K562 (cell line): ENCODE measurements around the gene DHDH. TPM values are rescaled to one million over a fixed set of nuclear protein-coding genes. Genes with fewer than 3 reads are reported as not detected.
"Not testable (repeated sequence)": the region's sequence is repeated elsewhere in the genome, so short reads cannot be mapped to it uniquely, and the experiment has no call there.

Experiments used
- ATAC-seq: fragments of 200-7000 bp; cut with Tn5 transposase; 3 replicates; pipeline ENCODE4 v1.9.1; 2020; ENCODE audit warnings: moderate library complexity
- BruUV-seq: library from RNA; stranded (reverse); fragments of 400-500 nt; replicated peaks from 2 replicates; lab custom pipeline; 2021; lab: Mats Ljungman, UMichigan
- CTCF ChIA-PET: fragments of 300-600 bp; formaldehyde crosslinking; extraction: SDS; loops from one replicate; lab custom pipeline; 2021; ENCODE audit warnings: low intra/inter-chr PET ratio; lab: Yijun Ruan, JAX
- POLR2A ChIA-PET: fragments of 300-600, 350-650 bp; sonication (Branson Sonifier 250); formaldehyde crosslinking; extraction: SDS; loops from one replicate; lab custom pipeline; 2021; ENCODE audit warnings: antibody characterized with exemption, inconsistent platforms; lab: Yijun Ruan, JAX
- DNase-seq, 4 experiments: peaks; one replicate each; pipeline versions ENCODE4 v3.0.0 to v3.0.0-alpha.2; 2011 to 2018; ENCODE audit warnings: low spot score in 3 of 4, mixed read lengths in 3 of 4; ENCODE audit errors: extremely low read depth in 1 of 4
- FAIRE-seq: peaks from 2 replicates; lab custom pipeline; 2011; peaks lifted over from hg19 to GRCh38; lab: Jason Lieb, UNC
- H2AFZ ChIP-seq: 2 replicates; pipeline ENCODE4 v1.6.0; 2011; ENCODE audit warnings: low read depth, low read length, control low read depth, inconsistent platforms
- H3K27ac ChIP-seq: fragments of 200-600 bp; 3 replicates; pipeline ENCODE4 v1.8.0; 2011; ENCODE audit warnings: low read depth, mild to moderate bottlenecking, control low read depth, inconsistent platforms, low read length, moderate library complexity, mixed read lengths; ENCODE audit errors: extremely low read depth
- H3K27me3 ChIP-seq, 2 experiments: fragments of 300-600 bp in 1 of 2; 2 replicates in 1 of 2; 3 replicates in 1 of 2; pipeline versions ENCODE4 v1.6.0 to v1.8.0; 2011; ENCODE audit warnings: inconsistent platforms in 2 of 2, low read length in 2 of 2, mild to moderate bottlenecking in 1 of 2, mixed read lengths in 1 of 2, moderate library complexity in 1 of 2; ENCODE audit not compliant: control insufficient read depth in 2 of 2, insufficient read depth in 2 of 2
- H3K36me3 ChIP-seq: fragments of 300-600 bp; 3 replicates; pipeline ENCODE4 v1.8.0; 2011; ENCODE audit warnings: mild to moderate bottlenecking, low read length, inconsistent platforms; ENCODE audit not compliant: control insufficient read depth, insufficient read depth
- H3K4me1 ChIP-seq, 2 experiments: fragments of 200-600 bp in 1 of 2; replicated peaks in 1 of 2; 2 replicates in 1 of 2; 3 replicates in 1 of 2; pipeline versions ENCODE4 v1.5.1 to v1.8.0; 2011; ENCODE audit warnings: inconsistent platforms in 2 of 2, low read length in 2 of 2, mild to moderate bottlenecking in 1 of 2, mixed read lengths in 1 of 2, moderate library complexity in 1 of 2; ENCODE audit not compliant: control insufficient read depth in 2 of 2, insufficient read depth in 2 of 2
- H3K4me2 ChIP-seq: 2 replicates; pipeline ENCODE4 v1.6.1; 2011; ENCODE audit warnings: low read length, control low read depth, inconsistent platforms, mixed read lengths; ENCODE audit not compliant: insufficient read depth
- H3K4me3 ChIP-seq: fragments of 200-600 bp; sonication (generic), shearing (Covaris generic); 2 replicates; pipeline ENCODE4 v1.5.1; 2016; ENCODE audit warnings: control low read depth, inconsistent platforms
- H3K79me2 ChIP-seq: fragments of 200-600 bp; 3 replicates; pipeline ENCODE4 v1.8.0; 2011; ENCODE audit warnings: low read length, inconsistent platforms; ENCODE audit not compliant: control insufficient read depth, insufficient read depth
- H3K9ac ChIP-seq, 2 experiments: 2 replicates each; pipeline versions ENCODE4 v1.6.0 to v1.6.1; 2011; ENCODE audit warnings: low read depth in 2 of 2, low read length in 2 of 2, control low read depth in 1 of 2, inconsistent platforms in 1 of 2, mild to moderate bottlenecking in 1 of 2, mixed read lengths in 1 of 2; ENCODE audit not compliant: insufficient read depth in 1 of 2
- H3K9me1 ChIP-seq: one replicate; pipeline ENCODE4 v1.6.0; 2011; ENCODE audit warnings: inconsistent platforms, mild to moderate bottlenecking, low read length, moderate library complexity; ENCODE audit not compliant: control insufficient read depth, insufficient read depth
- H3K9me3 ChIP-seq: replicated peaks from 2 replicates; pipeline ENCODE4 v1.5.1; 2011; ENCODE audit warnings: low read depth, low read length, inconsistent platforms; ENCODE audit not compliant: control insufficient read depth, insufficient read depth
- H4K20me1 ChIP-seq: replicated peaks from 2 replicates; pipeline ENCODE4 v1.6.1; 2011; ENCODE audit warnings: low read length, inconsistent platforms, mixed read lengths; ENCODE audit not compliant: control insufficient read depth, insufficient read depth
- BACH1 ChIP-seq: fragments of 200-800 bp; sonication (Bioruptor generic); IDR thresholded peaks from 2 replicates; pipeline ENCODE4 v1.6.1; 2016; ENCODE audit warnings: missing genetic modification characterization, missing compliant biosample characterization
- BHLHE40 ChIP-seq: IDR thresholded peaks from 2 replicates; pipeline ENCODE4 v1.6.1; 2011; ENCODE audit warnings: low read length, improper control_type of control experiment
- BRD9 ChIP-seq: fragments of 450-650 bp; IDR thresholded peaks from 2 replicates; pipeline ENCODE4 v1.6.1; 2018; ENCODE audit warnings: low read depth; ENCODE audit not compliant: partially characterized antibody
- CREB1 ChIP-seq, 2 experiments: sonication (generic) in 1 of 2; formaldehyde crosslinking in 1 of 2; IDR thresholded peaks; 2 replicates each; pipeline versions ENCODE4 v1.6.1 to v1.8.0; 2012 to 2022; ENCODE audit warnings: inconsistent platforms in 1 of 2, mild to moderate bottlenecking in 1 of 2, missing genetic modification reagents in 1 of 2, moderate library complexity in 1 of 2
- FOXJ2 ChIP-seq: fragments of 200-800 bp; sonication (Bioruptor generic); IDR thresholded peaks from 2 replicates; pipeline ENCODE4 v1.6.1; 2016; ENCODE audit warnings: missing genetic modification characterization, missing compliant biosample characterization
- HDGF ChIP-seq: fragments of 450-650 bp; IDR thresholded peaks from 2 replicates; pipeline ENCODE4 v1.6.1; 2016
- HLTF ChIP-seq: fragments of 450-650 bp; IDR thresholded peaks from 2 replicates; pipeline ENCODE4 v1.6.1; 2016
- MIER1 ChIP-seq: fragments of 450-650 bp; IDR thresholded peaks from 2 replicates; pipeline ENCODE4 v1.6.1; 2016; ENCODE audit warnings: antibody characterized with exemption, mild to moderate bottlenecking, low read depth
- NFRKB ChIP-seq: fragments of 450-650 bp; IDR thresholded peaks from 2 replicates; pipeline ENCODE4 v1.6.1; 2016; ENCODE audit warnings: low read depth
- NRF1 ChIP-seq, 2 experiments: fragments of 450-650 bp; IDR thresholded peaks in 1 of 2; conservative IDR thresholded peaks in 1 of 2; 2 replicates each; pipeline ENCODE4 v1.6.1; 2014; ENCODE audit warnings: mild to moderate bottlenecking in 2 of 2
- POLR2A ChIP-seq: fragments of 450-650 bp; conservative IDR thresholded peaks from 2 replicates; pipeline ENCODE4 v1.6.1; 2016
- POLR2H ChIP-seq: IDR thresholded peaks from 2 replicates; pipeline ENCODE4 v1.6.1; 2016; ENCODE audit warnings: missing genetic modification characterization, low read depth, mild to moderate bottlenecking, control low read depth, missing compliant biosample characterization, moderate library complexity
- SMARCA5 ChIP-seq: fragments of 450-650 bp; IDR thresholded peaks from 2 replicates; pipeline ENCODE4 v1.6.1; 2016
- ZFP91 ChIP-seq: sonication (generic); formaldehyde crosslinking; IDR thresholded peaks from 2 replicates; pipeline ENCODE4 v1.8.0; 2022; ENCODE audit warnings: mild to moderate bottlenecking, missing genetic modification reagents
- ZNF512 ChIP-seq: IDR thresholded peaks from 2 replicates; pipeline ENCODE4 v1.6.1; 2016; ENCODE audit warnings: missing genetic modification characterization, missing compliant biosample characterization
- WGBS: fragments of 100-300 bp; shearing (Covaris generic); methylation state at CpG from one replicate; pipeline ENCODE4 v1.1.6; 2016; ENCODE audit warnings: low coverage, mixed read lengths; ENCODE audit not compliant: insufficient coverage; ENCODE audit errors: missing lambda C conversion rate; 5-methylcytosine and 5-hydroxymethylcytosine counted together
- in situ Hi-C: fragments of 300-500 bp; cut with MboI; formaldehyde crosslinking; loops from 4 replicates; pipeline ENCODE4 v1.15.0; 2018; ENCODE audit warnings: inconsistent platforms, mixed read lengths
- intact Hi-C: fragments of 100-400 bp; cut with micrococcal nuclease; formaldehyde crosslinking; loops from 2 replicates; pipeline ENCODE4 v1.14.2; 2022
- polyA plus RNA-seq, 8 experiments: library from polyadenylated mRNA; depleted of rRNA in 4 of 8; stranded (reverse) in 5 of 8; unstranded in 3 of 8; fragments of >200 nt; fragmentation: Nextera tagmentation in 2 of 8; fragmentation: Illumina TruSeq in 1 of 8; extraction: Ambion mirVana in 2 of 8; extraction: Trizol in 1 of 8; gene quantifications; 2 replicates each; pipeline versions ENCODE4 v1.2.1 to v1.2.3, GENCODE V29; 2011 to 2014; ENCODE audit warnings: inconsistent platforms in 1 of 8, missing spikeins in 1 of 8
- total RNA-seq, 7 experiments: library from RNA; depleted of rRNA in 6 of 7; stranded (reverse); fragments of >200 nt in 6 of 7; fragmentation: Illumina TruSeq in 2 of 7; extraction: Trizol in 2 of 7; gene quantifications; 2 replicates each; pipeline versions ENCODE4 v1.2.1 to v1.2.3, GENCODE V29; 2011 to 2021; ENCODE audit warnings: low replicate concordance in 1 of 7

Gene DHDH
- total and polyA plus RNA-seq, 9 of the 15 experiments (the other 6 are each of a cell fraction or from before 2014, with no cell fraction given) = 0.37 to 1.9 (median 0.87) TPM

- H3K27me3 ChIP-seq; intact Hi-C loops; H4K20me1 ChIP-seq; H3K9me3 ChIP-seq; H3K9me1 ChIP-seq; DNase-seq; FAIRE-seq; in situ Hi-C loops; TF ChIP-seq CREB1 (IDR thresholded peaks at IDR 0.05): not testable (repeated sequence)
- Histone ChIP-seq H3K4me1 (peaks cover 27 to 69% of the 10 kb centered on the region in 2 experiments), H2AFZ (peak overlapping the region; percentile 71), H3K9ac (peak overlapping the region; percentile 48 to 88; a peak in 3 of 4 replicates), H3K36me3 (peaks cover 15% of the 10 kb centered on the region; the same call in 2 of the 3 replicates), H3K79me2 (peaks cover 35% of the 10 kb centered on the region), H3K4me3 (peak overlapping the region; percentile 12; the same call in 1 of the 2 replicates)
- CTCF ChIA-PET = interaction anchor here (0.9 kb wide), 1 partner anchor 71 kb away, joined by 3 read pairs; no protein-coding TSS in a partner anchor
- peak; percentile 37; the same call in 1 of the 2 replicates for TF ChIP-seq ZNF512 (tag)
- TF ChIP-seq POLR2H (tag) = peak; percentile 28; the same call in 1 of the 2 replicates
- 0 out of 2 replicates have a peak, but pooled peaks have one; percentile 48 for TF ChIP-seq MIER1
- TF ChIP-seq POLR2A = 0 out of 2 replicates have a peak, but pooled peaks have one; percentile 33
- TF ChIP-seq CREB1 (CRISPR knock-in tag; IDR thresholded peaks at IDR 0.05) = 0 out of 2 replicates have a peak, but pooled peaks have one; percentile 8
- TF ChIP-seq HLTF = 0 out of 2 replicates have a peak, but pooled peaks have one; percentile 22
- peak; percentile 48; the same call in 1 of the 2 replicates for TF ChIP-seq NFRKB
- peak; percentile 82; the same call in 1 of the 2 replicates for TF ChIP-seq SMARCA5
- TF ChIP-seq NRF1 (conservative IDR thresholded peaks at IDR 0.05 in 1 of 2, IDR thresholded peaks at IDR 0.05 in 1 of 2) = peak; percentile 79 to 83
- TF ChIP-seq FOXJ2 = peak; percentile 15; the same call in 1 of the 2 replicates
- TF ChIP-seq HDGF = 0 out of 2 replicates have a peak, but pooled peaks have one; percentile 76
- TF ChIP-seq ZFP91 (CRISPR knock-in tag) = peak; percentile 61; the same call in 1 of the 2 replicates
- TF ChIP-seq BHLHE40 = 0 out of 2 replicates have a peak, but pooled peaks have one; percentile 1
- 0 out of 2 replicates have a peak, but pooled peaks have one; percentile 25 for TF ChIP-seq BACH1
- peak; percentile 64 for TF ChIP-seq BRD9
- TF ChIP-seq, all 486 proteins: peak for 15; not testable (repeated sequence) for 471
- Histone ChIP-seq H3K27ac (peak overlapping the region; percentile 72), H3K4me2 (peak overlapping the region; percentile 89)
- not testable (repeated sequence) for BruUV-seq, ATAC-seq
- POLR2A ChIA-PET = interaction anchor here (0.6 to 9.7 kb wide), 12 partner anchors 14 to 310 kb away, joined by 3 to 205 read pairs (median 4); partner anchors contain the start of genes FTL and PPP1R15A
- 12% methylated on average over 9 of the region's 11 CpGs for WGBS
These were observed 34.1 kb upstream of the DHDH start for GRCh38 chr19:48899386-48899749.
